IMR-90 (cell line): ENCODE measurements around the gene TMTC1. TPM values are rescaled to one million over a fixed set of nuclear protein-coding genes. Genes with fewer than 3 reads are reported as not detected.

Source experiments
- ATAC-seq: fragments of 200-7000 bp; cut with Tn5 transposase; 2 replicates; pipeline ENCODE4 v1.9.1; 2020; ENCODE audit warnings: low read depth, mild to moderate bottlenecking, moderate library complexity
- BruUV-seq: library from RNA; stranded (reverse); fragments of 400-500 nt; replicated peaks from 2 replicates; lab custom pipeline; 2021; lab: Mats Ljungman, UMichigan
- CTCF ChIA-PET: fragments of 300-600 bp; formaldehyde crosslinking; extraction: SDS; loops from one replicate; lab custom pipeline; 2021; ENCODE audit warnings: antibody characterized with exemption; lab: Yijun Ruan, JAX
- POLR2A ChIA-PET: fragments of 300-600 bp; sonication (Branson Sonifier 250); formaldehyde crosslinking; loops from one replicate; lab custom pipeline; 2022; ENCODE audit warnings: antibody characterized with exemption; ENCODE audit not compliant: unreplicated experiment; lab: Charles Lee
- DNase-seq: peaks from one replicate; pipeline ENCODE4 v3.0.0; 2013
- H2AFZ ChIP-seq: replicated peaks from 2 replicates; pipeline ENCODE3; 2013; ENCODE audit warnings: low read length, mild to moderate bottlenecking; ENCODE audit not compliant: poor library complexity
- H2AK5ac ChIP-seq: 2 replicates; pipeline ENCODE4 v1.6.1; 2013; ENCODE audit warnings: low read depth, low read length, inconsistent platforms
- H2AK9ac ChIP-seq: replicated peaks from 2 replicates; pipeline ENCODE3; 2013; ENCODE audit warnings: mild to moderate bottlenecking, low read depth, low read length, moderate library complexity; ENCODE audit not compliant: poor library complexity
- H2BK120ac ChIP-seq: 2 replicates; pipeline ENCODE4 v1.6.1; 2013; ENCODE audit warnings: low read depth, low read length, inconsistent platforms
- H2BK15ac ChIP-seq: 3 replicates; pipeline ENCODE4 v1.6.1; 2013; ENCODE audit warnings: low read depth, low read length, inconsistent platforms
- H2BK20ac ChIP-seq: 2 replicates; pipeline ENCODE4 v1.6.1; 2013; ENCODE audit warnings: low read depth, mild to moderate bottlenecking, inconsistent platforms, low read length, moderate library complexity
- H2BK5ac ChIP-seq: 2 replicates; pipeline ENCODE4 v1.6.1; 2013; ENCODE audit warnings: mild to moderate bottlenecking, low read depth, low read length, inconsistent platforms; ENCODE audit not compliant: poor library complexity, severe bottlenecking
- H3K14ac ChIP-seq: replicated peaks from 2 replicates; pipeline ENCODE4 v1.6.1; 2013; ENCODE audit warnings: low read depth, low read length, inconsistent platforms
- H3K18ac ChIP-seq: 2 replicates; pipeline ENCODE4 v1.6.1; 2013; ENCODE audit warnings: low read depth, low read length, control low read depth
- H3K23ac ChIP-seq: 2 replicates; pipeline ENCODE4 v1.6.1; 2013; ENCODE audit warnings: low read depth, low read length, inconsistent platforms
- H3K27ac ChIP-seq: 2 replicates; pipeline ENCODE4 v1.5.1; 2013; ENCODE audit warnings: mild to moderate bottlenecking, control low read depth, low read length; ENCODE audit not compliant: insufficient read depth
- H3K27me3 ChIP-seq: 2 replicates; pipeline ENCODE4 v1.6.1; 2013; ENCODE audit warnings: low read length; ENCODE audit not compliant: control insufficient read depth, insufficient read depth
- H3K36me3 ChIP-seq: 2 replicates; pipeline ENCODE4 v1.6.1; 2013; ENCODE audit warnings: low read length, mixed read lengths; ENCODE audit not compliant: control insufficient read depth, insufficient read depth
- H3K4ac ChIP-seq: 2 replicates; pipeline ENCODE4 v1.6.1; 2013; ENCODE audit warnings: low read depth, low read length, inconsistent platforms
- H3K4me1 ChIP-seq: 2 replicates; pipeline ENCODE4 v1.6.1; 2013; ENCODE audit warnings: low read length, mixed read lengths; ENCODE audit not compliant: control insufficient read depth, insufficient read depth
- H3K4me2 ChIP-seq: 2 replicates; pipeline ENCODE4 v1.6.1; 2013; ENCODE audit warnings: low read depth, mild to moderate bottlenecking, control low read depth, low read length, moderate library complexity
- H3K4me3 ChIP-seq: 2 replicates; pipeline ENCODE4 v1.5.1; 2013; ENCODE audit warnings: low read depth, mild to moderate bottlenecking, control low read depth, low read length, moderate library complexity; ENCODE audit not compliant: insufficient read depth
- H3K56ac ChIP-seq: 2 replicates; pipeline ENCODE4 v1.6.1; 2013; ENCODE audit warnings: low read length, inconsistent platforms; ENCODE audit not compliant: insufficient read depth; ENCODE audit errors: extremely low read depth
- H3K79me1 ChIP-seq, 2 experiments: 2 replicates each; pipeline ENCODE4 v1.6.1; 2013; ENCODE audit warnings: low read length in 2 of 2, inconsistent platforms in 1 of 2, low read depth in 1 of 2
- H3K9ac ChIP-seq: 2 replicates; pipeline ENCODE4 v1.6.1; 2013; ENCODE audit warnings: low read depth, low read length, control low read depth
- H3K9me1 ChIP-seq: 2 replicates; pipeline ENCODE4 v1.6.1; 2013; ENCODE audit warnings: low read length, inconsistent platforms; ENCODE audit not compliant: insufficient read depth
- H3K9me3 ChIP-seq: 2 replicates; pipeline ENCODE4 v1.6.1; 2013; ENCODE audit warnings: low read length; ENCODE audit not compliant: control insufficient read depth, insufficient read depth
- H4K20me1 ChIP-seq: 2 replicates; pipeline ENCODE4 v1.6.1; 2013; ENCODE audit warnings: low read length, inconsistent platforms; ENCODE audit not compliant: insufficient read depth
- H4K5ac ChIP-seq: 2 replicates; pipeline ENCODE4 v1.6.1; 2013; ENCODE audit warnings: mild to moderate bottlenecking, low read depth, low read length, control low read depth
- H4K8ac ChIP-seq, 2 experiments: 2 replicates each; pipeline ENCODE4 v1.6.1; 2013; ENCODE audit warnings: low read depth in 2 of 2, low read length in 2 of 2, control low read depth in 1 of 2, inconsistent platforms in 1 of 2
- H4K91ac ChIP-seq: 2 replicates; pipeline ENCODE4 v1.6.1; 2013; ENCODE audit warnings: low read depth, low read length, inconsistent platforms; ENCODE audit not compliant: insufficient read depth
- CEBPB ChIP-seq: IDR thresholded peaks from 2 replicates; pipeline ENCODE4 v1.6.1; 2012; ENCODE audit warnings: low read depth, low read length, improper control_type of control experiment
- CHD1 ChIP-seq: IDR thresholded peaks from 2 replicates; pipeline ENCODE4 v1.6.1; 2012; ENCODE audit warnings: low read depth, low read length, improper control_type of control experiment
- FOS ChIP-seq: fragments of 150-350 bp; IDR thresholded peaks from 2 replicates; pipeline ENCODE4 v1.6.1; 2016; ENCODE audit warnings: low read depth, low read length
- MAZ ChIP-seq: IDR thresholded peaks from 2 replicates; pipeline ENCODE4 v1.6.1; 2012; ENCODE audit warnings: low read depth, mild to moderate bottlenecking, low read length, improper control_type of control experiment, moderate library complexity, borderline replicate concordance
- MXI1 ChIP-seq: IDR thresholded peaks from 2 replicates; pipeline ENCODE4 v1.6.1; 2012; ENCODE audit warnings: low read depth, mild to moderate bottlenecking, low read length, moderate library complexity, borderline replicate concordance
- NFE2L2 ChIP-seq: fragments of 150-350 bp; IDR thresholded peaks from 2 replicates; pipeline ENCODE4 v1.6.1; 2016; ENCODE audit warnings: low read depth, mild to moderate bottlenecking, low read length
- POLR2A ChIP-seq: IDR thresholded peaks from 2 replicates; pipeline ENCODE4 v1.6.1; 2012; ENCODE audit warnings: mild to moderate bottlenecking, low read depth, low read length
- RAD21 ChIP-seq: IDR thresholded peaks from 2 replicates; pipeline ENCODE4 v1.6.1; 2012; ENCODE audit warnings: low read length, improper control_type of control experiment
- RCOR1 ChIP-seq: IDR thresholded peaks from 2 replicates; pipeline ENCODE4 v1.6.1; 2012; ENCODE audit warnings: mild to moderate bottlenecking, low read length, improper control_type of control experiment; ENCODE audit not compliant: insufficient replicate concordance
- RFX5 ChIP-seq: IDR thresholded peaks from 2 replicates; pipeline ENCODE4 v1.8.0; 2012; ENCODE audit warnings: low read depth, mild to moderate bottlenecking, low read length, moderate library complexity
- SMC3 ChIP-seq: fragments of 150-350 bp; IDR thresholded peaks from 2 replicates; pipeline ENCODE4 v1.6.1; 2016; ENCODE audit warnings: low read depth, mild to moderate bottlenecking, antibody characterized with exemption, low read length, moderate library complexity
- USF2 ChIP-seq: fragments of 150-350 bp; IDR thresholded peaks from 2 replicates; pipeline ENCODE4 v1.6.1; 2017; ENCODE audit warnings: mild to moderate bottlenecking, antibody characterized with exemption, low read length, low read depth
- WGBS, 2 experiments: methylation state at CpG; one replicate each; pipeline versions ENCODE4 v1.1.5 to v1.1.7; 2013; ENCODE audit warnings: missing lambda C conversion rate in 2 of 2; ENCODE audit not compliant: insufficient read length in 1 of 2; ENCODE audit errors: extremely low coverage in 2 of 2; 5-methylcytosine and 5-hydroxymethylcytosine counted together
- dilution Hi-C: fragments of 300-500 bp; cut with HindIII; formaldehyde crosslinking; loops from one replicate; pipeline ENCODE4 v1.14.3; 2018; ENCODE audit warnings: low sequenced_read_pairs; ENCODE audit not compliant: unreplicated experiment
- in situ Hi-C: fragments of 300-500 bp; cut with MboI; formaldehyde crosslinking; loops from 3 replicates; pipeline ENCODE4 v1.14.3; 2019; ENCODE audit warnings: low sequenced_read_pairs, inconsistent platforms, mixed read lengths
- intact Hi-C: fragments of 100-400 bp; cut with micrococcal nuclease; formaldehyde crosslinking; loops from 2 replicates; pipeline ENCODE4 v1.10.0; 2022
- polyA plus RNA-seq, 3 experiments: library from polyadenylated mRNA; depleted of rRNA; stranded (reverse); fragments of >200 nt; gene quantifications; 2 replicates each; pipeline ENCODE4 v1.2.3, GENCODE V29; 2012; ENCODE audit warnings: low replicate concordance in 1 of 3
- total RNA-seq: library from RNA; depleted of rRNA; stranded (reverse); fragments of >200 nt; gene quantifications from 2 replicates; pipeline ENCODE4 v1.2.3, GENCODE V29; 2012
- TF ChIP-seq, protein P1 (sequence below): fragments of 150-350 bp; IDR thresholded peaks from 2 replicates; pipeline ENCODE4 v1.6.1; 2016; ENCODE audit warnings: low read depth, mild to moderate bottlenecking, low read length, moderate library complexity, borderline replicate concordance
- TF ChIP-seq, protein P2 (sequence below): conservative IDR thresholded peaks from 2 replicates; pipeline ENCODE4 v1.5.1; 2012; ENCODE audit warnings: mild to moderate bottlenecking, low read depth, low read length, improper control_type of control experiment

The TMTC1 gene
- total and polyA plus RNA-seq, 2 of the 4 experiments (the other 2 are of a cell fraction): 12.5 to 36.4 TPM

DNA sequence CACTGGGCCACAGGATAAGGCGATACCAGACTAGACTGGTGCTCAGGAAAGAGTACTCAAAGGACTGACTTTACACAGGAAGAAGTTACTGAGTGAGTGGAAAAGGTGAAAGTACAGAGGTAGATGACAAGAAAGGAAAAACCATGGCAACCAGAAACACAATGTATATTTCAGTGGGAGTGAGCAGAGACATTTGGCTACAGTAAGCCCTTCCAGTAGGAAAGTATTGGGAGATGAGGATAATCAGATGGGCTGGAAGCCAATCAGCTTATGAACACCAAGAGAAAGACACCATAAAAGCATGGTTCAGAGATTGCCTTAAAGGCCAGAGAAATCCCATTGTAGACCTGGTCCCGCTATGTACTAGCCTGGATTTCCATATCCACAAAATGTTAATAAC is 51.6 kb downstream of the TMTC1 start:
- Histone ChIP-seq H2BK5ac (no peak overlapping the region), H3K4me3 (no peak overlapping the region), H2BK120ac (peak overlapping the region; percentile 35; the same call in 1 of the 2 replicates), H3K4me1 (peaks cover 3% of the 10 kb centered on the region), H3K18ac (no peak overlapping the region; the same call in 1 of the 2 replicates), H3K4me2 (no peak overlapping the region), H2BK20ac (no peak overlapping the region), H3K14ac (no peak overlapping the region), H2AK5ac (no peak overlapping the region), H3K36me3 (peaks cover 15% of the 10 kb centered on the region), H2AK9ac (no peak overlapping the region), H3K9ac (no peak overlapping the region), H4K91ac (no peak overlapping the region), H3K56ac (no peak overlapping the region), H3K4ac (no peak overlapping the region), H3K9me3 (no peaks in the 10 kb centered on the region), H3K27ac (no peak overlapping the region), H2AFZ (no peak overlapping the region), H2BK15ac (0 out of 3 replicates have a peak overlapping the region, but pooled peaks have one; percentile 31), H4K8ac (no peak overlapping the region), H4K5ac (no peak overlapping the region; the same call in 1 of the 2 replicates), H3K79me1 (peaks cover 4 to 34% of the 10 kb centered on the region in 2 experiments; a peak in 2 of 4 replicates), H3K27me3 (no peaks in the 10 kb centered on the region), H3K9me1 (peaks cover 11% of the 10 kb centered on the region; the same call in 1 of the 2 replicates), H4K20me1 (no peaks in the 10 kb centered on the region), H3K23ac (no peak overlapping the region)
- ATAC-seq: no peak
- TF ChIP-seq, protein P1, sequence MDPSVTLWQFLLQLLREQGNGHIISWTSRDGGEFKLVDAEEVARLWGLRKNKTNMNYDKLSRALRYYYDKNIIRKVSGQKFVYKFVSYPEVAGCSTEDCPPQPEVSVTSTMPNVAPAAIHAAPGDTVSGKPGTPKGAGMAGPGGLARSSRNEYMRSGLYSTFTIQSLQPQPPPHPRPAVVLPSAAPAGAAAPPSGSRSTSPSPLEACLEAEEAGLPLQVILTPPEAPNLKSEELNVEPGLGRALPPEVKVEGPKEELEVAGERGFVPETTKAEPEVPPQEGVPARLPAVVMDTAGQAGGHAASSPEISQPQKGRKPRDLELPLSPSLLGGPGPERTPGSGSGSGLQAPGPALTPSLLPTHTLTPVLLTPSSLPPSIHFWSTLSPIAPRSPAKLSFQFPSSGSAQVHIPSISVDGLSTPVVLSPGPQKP: no peak
- no peak for TF ChIP-seq RAD21
- TF ChIP-seq MXI1: no peak
- no peak for TF ChIP-seq CEBPB
- TF ChIP-seq, protein P2, sequence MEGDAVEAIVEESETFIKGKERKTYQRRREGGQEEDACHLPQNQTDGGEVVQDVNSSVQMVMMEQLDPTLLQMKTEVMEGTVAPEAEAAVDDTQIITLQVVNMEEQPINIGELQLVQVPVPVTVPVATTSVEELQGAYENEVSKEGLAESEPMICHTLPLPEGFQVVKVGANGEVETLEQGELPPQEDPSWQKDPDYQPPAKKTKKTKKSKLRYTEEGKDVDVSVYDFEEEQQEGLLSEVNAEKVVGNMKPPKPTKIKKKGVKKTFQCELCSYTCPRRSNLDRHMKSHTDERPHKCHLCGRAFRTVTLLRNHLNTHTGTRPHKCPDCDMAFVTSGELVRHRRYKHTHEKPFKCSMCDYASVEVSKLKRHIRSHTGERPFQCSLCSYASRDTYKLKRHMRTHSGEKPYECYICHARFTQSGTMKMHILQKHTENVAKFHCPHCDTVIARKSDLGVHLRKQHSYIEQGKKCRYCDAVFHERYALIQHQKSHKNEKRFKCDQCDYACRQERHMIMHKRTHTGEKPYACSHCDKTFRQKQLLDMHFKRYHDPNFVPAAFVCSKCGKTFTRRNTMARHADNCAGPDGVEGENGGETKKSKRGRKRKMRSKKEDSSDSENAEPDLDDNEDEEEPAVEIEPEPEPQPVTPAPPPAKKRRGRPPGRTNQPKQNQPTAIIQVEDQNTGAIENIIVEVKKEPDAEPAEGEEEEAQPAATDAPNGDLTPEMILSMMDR: no peak
- TF ChIP-seq USF2: no peak
- no peak for TF ChIP-seq RFX5
- TF ChIP-seq MAZ: no peak
- TF ChIP-seq NFE2L2: no peak
- TF ChIP-seq CHD1: no peak
- TF ChIP-seq POLR2A: no peak
- TF ChIP-seq FOS: no peak
- TF ChIP-seq RCOR1: no peak
- TF ChIP-seq SMC3: no peak
- ChIA-PET POLR2A (no interaction called here), CTCF (no interaction called here)
- in situ Hi-C loops: no loop called here
- dilution Hi-C loops: no loop called here
- no CpG with 5 or more reads among the region's 2 CpGs for WGBS, 2 experiments
- intact Hi-C loops: no loop called here
- DNase-seq: no peak
- BruUV-seq: no TSS peak
